ENCODE results near the gene TRAF5. TPM values are rescaled to one million over a fixed set of nuclear protein-coding genes. Genes with fewer than 3 reads are reported as not detected.

TRAF5 gene
- polyA plus RNA-seq, 1 experiment = 22.0 TPM

- no peak for TF ChIP-seq CTCF (IDR thresholded peaks at IDR 0.05; ENCODE audit: low read depth, low read length)
- ChIA-PET CTCF (interaction anchor here (2.6 kb wide), 1 partner anchor 11 kb away, joined by 16 read pairs; no protein-coding TSS in a partner anchor), POLR2A (interaction anchor here (1.1 kb wide), 1 partner anchor 49 kb away, joined by 4 read pairs; no protein-coding TSS in a partner anchor)
- no peak for DNase-seq (ENCODE audit: low read depth, low spot score)
- no peaks in the 10 kb centered on the region for H3K9me3 ChIP-seq (ENCODE audit: control insufficient read depth, insufficient read depth, low read length)
- H3K4me3 ChIP-seq (ENCODE audit: low read depth, low read length) = no peak overlapping the region
- no peak overlapping the region for H3K27ac ChIP-seq (ENCODE audit: low read depth, low read length)
- H3K27me3 ChIP-seq (ENCODE audit: control insufficient read depth, insufficient read depth, low read length) = no peaks in the 10 kb centered on the region
Measured at GRCh38 chr1:211333906-211334305, 7.3 kb downstream of the TRAF5 start.

GRCh38 chr1:211334986-211335385, 8.4 kb downstream of the TRAF5 start:
- Histone ChIP-seq H3K9me3 (ENCODE audit: control insufficient read depth, insufficient read depth, low read length) (no peaks in the 10 kb centered on the region), H3K27ac (ENCODE audit: low read depth, low read length) (no peak overlapping the region), H3K4me3 (ENCODE audit: low read depth, low read length) (no peak overlapping the region), H3K27me3 (ENCODE audit: control insufficient read depth, insufficient read depth, low read length) (no peaks in the 10 kb centered on the region)
- DNase-seq (ENCODE audit: low read depth, low spot score) = no peak
- TF ChIP-seq CTCF (IDR thresholded peaks at IDR 0.05; ENCODE audit: low read depth, low read length) = no peak
- ChIA-PET CTCF (interaction anchor here (0.7 to 1.3 kb wide), 2 partner anchors 12 to 143 kb away, joined by 5 to 7 read pairs; no protein-coding TSS in a partner anchor), POLR2A (no interaction called here)

- POLR2A ChIA-PET = no interaction called here
- CTCF ChIA-PET = interaction anchor here (0.7 to 1.7 kb wide), 3 partner anchors 12 to 143 kb away, joined by 5 to 7 read pairs (median 6); no protein-coding TSS in a partner anchor
- TF ChIP-seq CTCF (IDR thresholded peaks at IDR 0.05; ENCODE audit: low read depth, low read length) = no peak
Measured at GRCh38 chr1:211335522-211336157, 9.0 kb downstream of the TRAF5 start.

GRCh38 chr1:211336161-211336560, 9.5 kb downstream of the TRAF5 start:
- H3K9me3 ChIP-seq (ENCODE audit: control insufficient read depth, insufficient read depth, low read length) = no peaks in the 10 kb centered on the region
- no peaks in the 10 kb centered on the region for H3K27me3 ChIP-seq (ENCODE audit: control insufficient read depth, insufficient read depth, low read length)
- H3K27ac ChIP-seq (ENCODE audit: low read depth, low read length) = no peak overlapping the region
- no peak for DNase-seq (ENCODE audit: low read depth, low spot score)
- TF ChIP-seq CTCF (IDR thresholded peaks at IDR 0.05; ENCODE audit: low read depth, low read length) = no peak
- H3K4me3 ChIP-seq (ENCODE audit: low read depth, low read length) = no peak overlapping the region
- ChIA-PET POLR2A (no interaction called here), CTCF (interaction anchor here (1.7 kb wide), 1 partner anchor 13 kb away, joined by 6 read pairs; no protein-coding TSS in a partner anchor)

More at GRCh38 chr1:211335522-211336157, 9.0 kb downstream of the TRAF5 start:
- no peak overlapping the region for H3K27ac ChIP-seq (ENCODE audit: low read depth, low read length)
- no peaks in the 10 kb centered on the region for H3K27me3 ChIP-seq (ENCODE audit: control insufficient read depth, insufficient read depth, low read length)
- H3K9me3 ChIP-seq (ENCODE audit: control insufficient read depth, insufficient read depth, low read length) = no peaks in the 10 kb centered on the region
- no peak overlapping the region for H3K4me3 ChIP-seq (ENCODE audit: low read depth, low read length)
- no peak for DNase-seq (ENCODE audit: low read depth, low spot score)

- POLR2A ChIA-PET = no interaction called here
Measured at GRCh38 chr1:211336775-211337174, 10.1 kb downstream of the TRAF5 start.

More at GRCh38 chr1:211336775-211337174, 10.1 kb downstream of the TRAF5 start:
- no peaks in the 10 kb centered on the region for H3K27me3 ChIP-seq (ENCODE audit: control insufficient read depth, insufficient read depth, low read length)
- no peak overlapping the region for H3K27ac ChIP-seq (ENCODE audit: low read depth, low read length)
- CTCF ChIA-PET = interaction anchor here (1.7 kb wide), 1 partner anchor 13 kb away, joined by 6 read pairs; no protein-coding TSS in a partner anchor
- H3K9me3 ChIP-seq (ENCODE audit: control insufficient read depth, insufficient read depth, low read length) = no peaks in the 10 kb centered on the region
- TF ChIP-seq CTCF (IDR thresholded peaks at IDR 0.05; ENCODE audit: low read depth, low read length) = no peak
- no peak overlapping the region for H3K4me3 ChIP-seq (ENCODE audit: low read depth, low read length)
- DNase-seq (ENCODE audit: low read depth, low spot score) = no peak
